GM12878 (cell line): ENCODE measurements around the gene RASGRP3. TPM values are rescaled to one million over a fixed set of nuclear protein-coding genes. Genes with fewer than 3 reads are reported as not detected.

Source experiments
- ATF7 ChIP-seq: fragments of 450-650 bp; IDR thresholded peaks from 2 replicates; pipeline ENCODE4 v1.6.1; 2016; ENCODE audit warnings: low read depth, mild to moderate bottlenecking
- CHD2 ChIP-seq: IDR thresholded peaks from 2 replicates; pipeline ENCODE4 v1.6.1; 2011; ENCODE audit warnings: low read depth, low read length, improper control_type of control experiment, borderline replicate concordance
- HDAC6 ChIP-seq: fragments of 200-600 bp; sonication (generic); IDR thresholded peaks from one replicate; pipeline ENCODE4 v1.8.0; 2017; ENCODE audit warnings: antibody characterized with exemption; ENCODE audit not compliant: unreplicated experiment
- IKZF2 ChIP-seq, 2 experiments: fragments of 450-650 bp; IDR thresholded peaks; 2 replicates each; pipeline ENCODE4 v1.6.1; 2017; ENCODE audit warnings: mild to moderate bottlenecking in 2 of 2, moderate library complexity in 2 of 2
- IRF4 ChIP-seq: IDR thresholded peaks from 2 replicates; pipeline ENCODE4 v1.6.1; 2011; ENCODE audit warnings: low read depth, low read length
- MYB ChIP-seq: fragments of 150-350 bp; IDR thresholded peaks from 2 replicates; pipeline ENCODE4 v1.6.1; 2014; ENCODE audit warnings: mild to moderate bottlenecking, low read depth, low read length, borderline replicate concordance
- MYC ChIP-seq: IDR thresholded peaks from 2 replicates; pipeline ENCODE4 v1.6.1; 2011; ENCODE audit warnings: mild to moderate bottlenecking, low read length, moderate library complexity, inconsistent platforms; ENCODE audit not compliant: insufficient read depth, insufficient replicate concordance, insufficient read length, severe bottlenecking
- NR2C2 ChIP-seq: IDR thresholded peaks from 2 replicates; pipeline ENCODE4 v1.6.1; 2011; ENCODE audit warnings: borderline replicate concordance, low read depth; ENCODE audit not compliant: control insufficient read depth, insufficient read length
- POLR2AphosphoS5 ChIP-seq: IDR thresholded peaks from 2 replicates; pipeline ENCODE4 v1.6.1; 2011; ENCODE audit warnings: mild to moderate bottlenecking, low read length, inconsistent platforms
- RBBP5 ChIP-seq: fragments of 200-600 bp; sonication (generic); conservative IDR thresholded peaks from 2 replicates; pipeline ENCODE4 v1.6.1; 2016
- RCOR1 ChIP-seq: conservative IDR thresholded peaks from 2 replicates; pipeline ENCODE4 v1.6.1; 2012; ENCODE audit warnings: low read depth, low read length, improper control_type of control experiment
- RELA ChIP-seq: fragments of 450-650 bp; IDR thresholded peaks from 2 replicates; pipeline ENCODE4 v1.8.0; 2014; ENCODE audit warnings: borderline replicate concordance; ENCODE audit not compliant: partially characterized antibody
- SRF ChIP-seq, 2 experiments: IDR thresholded peaks; 2 replicates each; pipeline ENCODE4 v1.6.1; 2011; ENCODE audit warnings: low read depth in 2 of 2, low read length in 2 of 2, mild to moderate bottlenecking in 1 of 2, moderate library complexity in 1 of 2
- YBX1 ChIP-seq: fragments of 450-650 bp; IDR thresholded peaks from 2 replicates; pipeline ENCODE4 v1.6.1; 2016; ENCODE audit warnings: antibody characterized with exemption
- polyA plus RNA-seq, 11 experiments: library from polyadenylated mRNA; depleted of rRNA in 4 of 11; unstranded in 6 of 11; stranded (reverse) in 5 of 11; fragments of >200 nt; fragmentation: Nextera tagmentation in 4 of 11; fragmentation: Illumina TruSeq in 1 of 11; extraction: Ambion mirVana in 4 of 11; extraction: Trizol in 1 of 11; gene quantifications; 1 replicate in 1 of 11; 2 replicates in 10 of 11; pipeline versions ENCODE4 v1.2.1 to v1.2.3, GENCODE V29; 2011 to 2016; ENCODE audit warnings: inconsistent platforms in 2 of 11, missing spikeins in 2 of 11, low read depth in 1 of 11
- total RNA-seq, 4 experiments: library from RNA; depleted of rRNA in 3 of 4; stranded (reverse); fragments of >200 nt in 3 of 4; fragmentation: Illumina TruSeq in 1 of 4; extraction: Trizol in 1 of 4; gene quantifications; 2 replicates each; pipeline versions ENCODE4 v1.2.1 to v1.2.3, GENCODE V29; 2013 to 2021
- TF ChIP-seq, protein P1 (sequence below): fragments of 450-650 bp; IDR thresholded peaks from 2 replicates; pipeline ENCODE4 v1.6.1; 2016; ENCODE audit warnings: mild to moderate bottlenecking
- TF ChIP-seq, protein P2 (sequence below): IDR thresholded peaks from 2 replicates; pipeline ENCODE4 v1.6.1; 2012; ENCODE audit warnings: low read depth, low read length, improper control_type of control experiment
- TF ChIP-seq, protein P3 (sequence below): fragments of 450-650 bp; IDR thresholded peaks from 2 replicates; pipeline ENCODE4 v1.6.1; 2016; ENCODE audit warnings: mild to moderate bottlenecking
- TF ChIP-seq, protein P4 (sequence below): fragments of 450-650 bp; IDR thresholded peaks from 2 replicates; pipeline ENCODE4 v1.6.1; 2016; ENCODE audit warnings: mild to moderate bottlenecking, moderate library complexity, borderline replicate concordance
- TF ChIP-seq, protein P5 (sequence below): fragments of 450-650 bp; IDR thresholded peaks from 2 replicates; pipeline ENCODE4 v1.6.1; 2017; ENCODE audit warnings: antibody characterized with exemption, mild to moderate bottlenecking, moderate library complexity

Gene RASGRP3
- total and polyA plus RNA-seq, 10 of the 15 experiments (the other 5 are each of a cell fraction or from before 2014, with no cell fraction given), result 31.6 to 106 (median 64.7) TPM

DNA sequence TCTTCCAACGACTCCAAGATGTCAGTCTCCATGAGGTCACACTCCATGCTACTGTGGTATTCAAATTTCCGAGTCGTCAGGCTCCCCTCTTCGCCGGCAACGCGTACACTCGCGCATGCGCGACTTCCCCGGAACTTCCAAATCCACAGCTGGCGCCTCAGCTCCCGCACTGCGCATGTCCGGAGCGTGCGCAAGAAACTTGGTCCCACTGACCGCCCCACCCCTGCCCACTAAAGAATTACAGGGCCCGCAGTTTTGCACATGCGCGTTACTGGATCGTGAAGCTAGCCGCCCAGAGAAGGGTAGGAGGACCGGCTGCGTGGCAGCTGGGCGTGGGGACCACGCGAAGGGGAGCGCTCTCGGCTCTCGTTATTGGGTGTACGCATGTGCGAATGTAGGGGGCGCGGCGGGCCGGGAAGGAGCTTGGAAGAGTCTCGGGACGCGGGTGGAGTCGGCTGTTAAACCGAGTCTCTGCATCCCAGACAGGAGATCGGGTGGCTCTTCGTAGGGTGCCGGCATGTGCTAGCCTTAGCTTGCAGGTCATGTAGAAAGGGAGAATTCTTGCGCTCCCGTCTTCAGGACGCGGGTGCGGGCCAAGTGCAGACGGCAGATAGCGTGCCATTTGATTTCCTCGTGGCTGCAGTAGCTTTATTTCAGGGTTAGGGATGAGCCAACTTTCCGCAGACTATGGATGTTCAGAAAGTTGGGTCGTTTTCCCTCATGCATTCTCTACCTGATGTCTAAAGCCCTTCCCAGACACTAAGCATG is 122.9 kb downstream of the RASGRP3 start, which contains the start of gene FAM98A (continued):
- TF ChIP-seq, protein P1, sequence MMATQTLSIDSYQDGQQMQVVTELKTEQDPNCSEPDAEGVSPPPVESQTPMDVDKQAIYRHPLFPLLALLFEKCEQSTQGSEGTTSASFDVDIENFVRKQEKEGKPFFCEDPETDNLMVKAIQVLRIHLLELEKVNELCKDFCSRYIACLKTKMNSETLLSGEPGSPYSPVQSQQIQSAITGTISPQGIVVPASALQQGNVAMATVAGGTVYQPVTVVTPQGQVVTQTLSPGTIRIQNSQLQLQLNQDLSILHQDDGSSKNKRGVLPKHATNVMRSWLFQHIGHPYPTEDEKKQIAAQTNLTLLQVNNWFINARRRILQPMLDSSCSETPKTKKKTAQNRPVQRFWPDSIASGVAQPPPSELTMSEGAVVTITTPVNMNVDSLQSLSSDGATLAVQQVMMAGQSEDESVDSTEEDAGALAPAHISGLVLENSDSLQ, result peak; percentile 52; the same call in 1 of the 2 replicates
- TF ChIP-seq IKZF2 (IDR thresholded peaks at IDR 0.05), result no peak; a peak in 1 of 4 replicates
- peak; percentile 69; the same call in 1 of the 2 replicates for TF ChIP-seq POLR2AphosphoS5
- no peak for TF ChIP-seq NR2C2
- TF ChIP-seq, protein P2, sequence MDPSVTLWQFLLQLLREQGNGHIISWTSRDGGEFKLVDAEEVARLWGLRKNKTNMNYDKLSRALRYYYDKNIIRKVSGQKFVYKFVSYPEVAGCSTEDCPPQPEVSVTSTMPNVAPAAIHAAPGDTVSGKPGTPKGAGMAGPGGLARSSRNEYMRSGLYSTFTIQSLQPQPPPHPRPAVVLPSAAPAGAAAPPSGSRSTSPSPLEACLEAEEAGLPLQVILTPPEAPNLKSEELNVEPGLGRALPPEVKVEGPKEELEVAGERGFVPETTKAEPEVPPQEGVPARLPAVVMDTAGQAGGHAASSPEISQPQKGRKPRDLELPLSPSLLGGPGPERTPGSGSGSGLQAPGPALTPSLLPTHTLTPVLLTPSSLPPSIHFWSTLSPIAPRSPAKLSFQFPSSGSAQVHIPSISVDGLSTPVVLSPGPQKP, result peak; percentile 63
- TF ChIP-seq IRF4, result no peak
- TF ChIP-seq, protein P3, sequence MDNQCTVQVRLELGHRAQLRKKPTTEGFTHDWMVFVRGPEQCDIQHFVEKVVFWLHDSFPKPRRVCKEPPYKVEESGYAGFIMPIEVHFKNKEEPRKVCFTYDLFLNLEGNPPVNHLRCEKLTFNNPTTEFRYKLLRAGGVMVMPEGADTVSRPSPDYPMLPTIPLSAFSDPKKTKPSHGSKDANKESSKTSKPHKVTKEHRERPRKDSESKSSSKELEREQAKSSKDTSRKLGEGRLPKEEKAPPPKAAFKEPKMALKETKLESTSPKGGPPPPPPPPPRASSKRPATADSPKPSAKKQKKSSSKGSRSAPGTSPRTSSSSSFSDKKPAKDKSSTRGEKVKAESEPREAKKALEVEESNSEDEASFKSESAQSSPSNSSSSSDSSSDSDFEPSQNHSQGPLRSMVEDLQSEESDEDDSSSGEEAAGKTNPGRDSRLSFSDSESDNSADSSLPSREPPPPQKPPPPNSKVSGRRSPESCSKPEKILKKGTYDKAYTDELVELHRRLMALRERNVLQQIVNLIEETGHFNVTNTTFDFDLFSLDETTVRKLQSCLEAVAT, result no peak
- TF ChIP-seq, protein P4, sequence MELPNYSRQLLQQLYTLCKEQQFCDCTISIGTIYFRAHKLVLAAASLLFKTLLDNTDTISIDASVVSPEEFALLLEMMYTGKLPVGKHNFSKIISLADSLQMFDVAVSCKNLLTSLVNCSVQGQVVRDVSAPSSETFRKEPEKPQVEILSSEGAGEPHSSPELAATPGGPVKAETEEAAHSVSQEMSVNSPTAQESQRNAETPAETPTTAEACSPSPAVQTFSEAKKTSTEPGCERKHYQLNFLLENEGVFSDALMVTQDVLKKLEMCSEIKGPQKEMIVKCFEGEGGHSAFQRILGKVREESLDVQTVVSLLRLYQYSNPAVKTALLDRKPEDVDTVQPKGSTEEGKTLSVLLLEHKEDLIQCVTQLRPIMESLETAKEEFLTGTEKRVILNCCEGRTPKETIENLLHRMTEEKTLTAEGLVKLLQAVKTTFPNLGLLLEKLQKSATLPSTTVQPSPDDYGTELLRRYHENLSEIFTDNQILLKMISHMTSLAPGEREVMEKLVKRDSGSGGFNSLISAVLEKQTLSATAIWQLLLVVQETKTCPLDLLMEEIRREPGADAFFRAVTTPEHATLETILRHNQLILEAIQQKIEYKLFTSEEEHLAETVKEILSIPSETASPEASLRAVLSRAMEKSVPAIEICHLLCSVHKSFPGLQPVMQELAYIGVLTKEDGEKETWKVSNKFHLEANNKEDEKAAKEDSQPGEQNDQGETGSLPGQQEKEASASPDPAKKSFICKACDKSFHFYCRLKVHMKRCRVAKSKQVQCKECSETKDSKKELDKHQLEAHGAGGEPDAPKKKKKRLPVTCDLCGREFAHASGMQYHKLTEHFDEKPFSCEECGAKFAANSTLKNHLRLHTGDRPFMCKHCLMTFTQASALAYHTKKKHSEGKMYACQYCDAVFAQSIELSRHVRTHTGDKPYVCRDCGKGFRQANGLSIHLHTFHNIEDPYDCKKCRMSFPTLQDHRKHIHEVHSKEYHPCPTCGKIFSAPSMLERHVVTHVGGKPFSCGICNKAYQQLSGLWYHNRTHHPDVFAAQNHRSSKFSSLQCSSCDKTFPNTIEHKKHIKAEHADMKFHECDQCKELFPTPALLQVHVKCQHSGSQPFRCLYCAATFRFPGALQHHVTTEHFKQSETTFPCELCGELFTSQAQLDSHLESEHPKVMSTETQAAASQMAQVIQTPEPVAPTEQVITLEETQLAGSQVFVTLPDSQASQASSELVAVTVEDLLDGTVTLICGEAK, result peak; percentile 48; the same call in 1 of the 2 replicates
- TF ChIP-seq, protein P5, sequence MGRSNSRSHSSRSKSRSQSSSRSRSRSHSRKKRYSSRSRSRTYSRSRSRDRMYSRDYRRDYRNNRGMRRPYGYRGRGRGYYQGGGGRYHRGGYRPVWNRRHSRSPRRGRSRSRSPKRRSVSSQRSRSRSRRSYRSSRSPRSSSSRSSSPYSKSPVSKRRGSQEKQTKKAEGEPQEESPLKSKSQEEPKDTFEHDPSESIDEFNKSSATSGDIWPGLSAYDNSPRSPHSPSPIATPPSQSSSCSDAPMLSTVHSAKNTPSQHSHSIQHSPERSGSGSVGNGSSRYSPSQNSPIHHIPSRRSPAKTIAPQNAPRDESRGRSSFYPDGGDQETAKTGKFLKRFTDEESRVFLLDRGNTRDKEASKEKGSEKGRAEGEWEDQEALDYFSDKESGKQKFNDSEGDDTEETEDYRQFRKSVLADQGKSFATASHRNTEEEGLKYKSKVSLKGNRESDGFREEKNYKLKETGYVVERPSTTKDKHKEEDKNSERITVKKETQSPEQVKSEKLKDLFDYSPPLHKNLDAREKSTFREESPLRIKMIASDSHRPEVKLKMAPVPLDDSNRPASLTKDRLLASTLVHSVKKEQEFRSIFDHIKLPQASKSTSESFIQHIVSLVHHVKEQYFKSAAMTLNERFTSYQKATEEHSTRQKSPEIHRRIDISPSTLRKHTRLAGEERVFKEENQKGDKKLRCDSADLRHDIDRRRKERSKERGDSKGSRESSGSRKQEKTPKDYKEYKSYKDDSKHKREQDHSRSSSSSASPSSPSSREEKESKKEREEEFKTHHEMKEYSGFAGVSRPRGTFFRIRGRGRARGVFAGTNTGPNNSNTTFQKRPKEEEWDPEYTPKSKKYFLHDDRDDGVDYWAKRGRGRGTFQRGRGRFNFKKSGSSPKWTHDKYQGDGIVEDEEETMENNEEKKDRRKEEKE, result no peak
- no peak for TF ChIP-seq RELA
- TF ChIP-seq CHD2, result no peak
- TF ChIP-seq SRF (IDR thresholded peaks at IDR 0.05; ENCODE audit: low read depth in 2 of 2, low read length in 2 of 2), result peak; percentile 76 to 94
- no peak for TF ChIP-seq YBX1
- TF ChIP-seq HDAC6, result no peak
- TF ChIP-seq RBBP5, result no peak
- no peak for TF ChIP-seq RCOR1
- TF ChIP-seq MYC, result no peak
- no peak; the same call in 1 of the 2 replicates for TF ChIP-seq ATF7
- TF ChIP-seq MYB, result no peak
